ENCODE measurements around the gene CARM1.

- no peak for TF ChIP-seq CTCF (IDR thresholded peaks at IDR 0.05)
- no peak for TF ChIP-seq POLR2A (IDR thresholded peaks at IDR 0.05)
These were observed 24.0 kb downstream of the CARM1 start for GRCh38 chr19:10895363-10895762.

All from prostate gland (tissue), 2 donors.